Measurements from ENCODE around the gene PFKFB3.
"Not testable (repeated sequence)": the region's sequence is repeated elsewhere in the genome, so short reads cannot be mapped to it uniquely, and the experiment has no call there.

Gene PFKFB3

DNA sequence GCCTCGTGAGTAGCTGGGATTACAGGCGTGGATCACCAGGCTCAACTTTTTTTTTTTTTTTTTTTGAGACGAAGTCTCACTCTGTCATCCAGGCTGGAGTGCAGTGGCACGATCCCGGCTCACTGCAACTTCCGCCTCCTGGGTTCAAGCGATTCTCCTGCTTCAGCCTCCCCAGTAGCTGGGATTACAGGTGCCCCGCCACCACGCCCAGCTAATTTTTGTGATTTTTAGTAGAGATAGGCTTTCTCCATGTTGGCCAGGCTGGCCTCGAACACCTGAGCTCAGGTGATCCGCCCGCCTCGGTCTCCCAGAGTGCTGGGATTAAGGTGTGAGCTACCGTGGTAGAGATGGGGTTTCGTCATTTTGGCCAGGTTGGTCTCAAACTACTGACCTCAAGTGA is 36.8 kb upstream of the PFKFB3 start:
- not testable (repeated sequence) for H2AFZ ChIP-seq (ENCODE audit: low read length, unreplicated experiment); H3K36me3 ChIP-seq (ENCODE audit: insufficient read depth, low read length); H3K27ac ChIP-seq (ENCODE audit: low read depth, low read length); H3K4me3 ChIP-seq (ENCODE audit: low read depth, low read length); H3K27me3 ChIP-seq (ENCODE audit: insufficient read depth, low read length)
- H3K79me2 ChIP-seq (ENCODE audit: control insufficient read depth, insufficient read depth, low read length, unreplicated experiment): peaks cover 51% of the 10 kb centered on the region
- peaks cover 23% of the 10 kb centered on the region for H3K4me1 ChIP-seq (ENCODE audit: control insufficient read depth, insufficient read depth, low read length, unreplicated experiment)

DNA sequence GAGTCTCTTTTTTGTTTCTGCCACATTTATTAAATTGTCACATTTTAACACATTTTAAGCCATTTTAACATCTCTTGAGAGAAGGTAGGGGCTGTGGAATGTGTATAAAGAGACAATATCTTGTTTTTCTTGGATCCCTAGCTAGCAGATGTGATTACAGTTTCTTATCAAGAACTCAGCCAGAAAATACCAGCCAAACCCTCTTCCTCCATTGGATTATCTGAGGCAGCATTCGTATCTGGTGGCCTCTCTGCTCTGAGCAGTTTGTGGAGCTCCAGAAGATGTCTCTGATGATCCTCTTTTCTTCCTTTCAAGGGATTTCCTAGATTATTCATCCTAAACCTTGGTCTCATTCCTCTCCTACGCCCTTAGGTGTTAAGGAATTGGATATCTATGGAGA is 35.3 kb upstream of the PFKFB3 start:
- Histone ChIP-seq H3K4me3 (ENCODE audit: low read depth, low read length) (no peak overlapping the region), H2AFZ (ENCODE audit: low read length, unreplicated experiment) (no peak overlapping the region), H3K36me3 (ENCODE audit: insufficient read depth, low read length) (no peaks in the 10 kb centered on the region), H3K27me3 (ENCODE audit: insufficient read depth, low read length) (no peaks in the 10 kb centered on the region), H3K79me2 (ENCODE audit: control insufficient read depth, insufficient read depth, low read length, unreplicated experiment) (peaks cover 51% of the 10 kb centered on the region), H3K4me1 (ENCODE audit: control insufficient read depth, insufficient read depth, low read length, unreplicated experiment) (peaks cover 34% of the 10 kb centered on the region), H3K27ac (ENCODE audit: low read depth, low read length) (no peak overlapping the region)

- peaks cover 33% of the 10 kb centered on the region for H3K4me1 ChIP-seq (ENCODE audit: control insufficient read depth, insufficient read depth, low read length, unreplicated experiment)
- no peaks in the 10 kb centered on the region for H3K36me3 ChIP-seq (ENCODE audit: insufficient read depth, low read length)
- no peaks in the 10 kb centered on the region for H3K27me3 ChIP-seq (ENCODE audit: insufficient read depth, low read length)
- no peak overlapping the region for H2AFZ ChIP-seq (ENCODE audit: low read length, unreplicated experiment)
- no peak overlapping the region for H3K4me3 ChIP-seq (ENCODE audit: low read depth, low read length)
- H3K27ac ChIP-seq (ENCODE audit: low read depth, low read length): no peak overlapping the region
- peaks cover 56% of the 10 kb centered on the region for H3K79me2 ChIP-seq (ENCODE audit: control insufficient read depth, insufficient read depth, low read length, unreplicated experiment)
These were observed 34.6 kb upstream of the PFKFB3 start for GRCh38 chr10:6168084-6168483.

GRCh38 chr10:6170638-6171037 is 32.1 kb upstream of the PFKFB3 start:
- H3K79me2 ChIP-seq (ENCODE audit: control insufficient read depth, insufficient read depth, low read length, unreplicated experiment): peaks cover 56% of the 10 kb centered on the region
- no peak overlapping the region for H2AFZ ChIP-seq (ENCODE audit: low read length, unreplicated experiment)
- H3K27ac ChIP-seq (ENCODE audit: low read depth, low read length): peak overlapping the region; percentile 47; the same call in 1 of the 2 replicates
- H3K36me3 ChIP-seq (ENCODE audit: insufficient read depth, low read length): no peaks in the 10 kb centered on the region
- peaks cover 27% of the 10 kb centered on the region for H3K4me1 ChIP-seq (ENCODE audit: control insufficient read depth, insufficient read depth, low read length, unreplicated experiment)
- H3K4me3 ChIP-seq (ENCODE audit: low read depth, low read length): no peak overlapping the region
- no peaks in the 10 kb centered on the region for H3K27me3 ChIP-seq (ENCODE audit: insufficient read depth, low read length)

- Histone ChIP-seq H3K27ac (ENCODE audit: low read depth, low read length) (peak overlapping the region; percentile 85), H2AFZ (ENCODE audit: low read length, unreplicated experiment) (no peak overlapping the region), H3K79me2 (ENCODE audit: control insufficient read depth, insufficient read depth, low read length, unreplicated experiment) (peaks cover 49% of the 10 kb centered on the region), H3K27me3 (ENCODE audit: insufficient read depth, low read length) (no peaks in the 10 kb centered on the region), H3K36me3 (ENCODE audit: insufficient read depth, low read length) (no peaks in the 10 kb centered on the region), H3K4me3 (ENCODE audit: low read depth, low read length) (no peak overlapping the region; the same call in 1 of the 2 replicates), H3K4me1 (ENCODE audit: control insufficient read depth, insufficient read depth, low read length, unreplicated experiment) (peaks cover 40% of the 10 kb centered on the region)
These were observed 30.6 kb upstream of the PFKFB3 start for GRCh38 chr10:6171881-6172695.

GRCh38 chr10:6173203-6173602 is 29.5 kb upstream of the PFKFB3 start:
- Histone ChIP-seq H3K4me1 (ENCODE audit: control insufficient read depth, insufficient read depth, low read length, unreplicated experiment) (peaks cover 40% of the 10 kb centered on the region), H3K27ac (ENCODE audit: low read depth, low read length) (no peak overlapping the region; the same call in 1 of the 2 replicates), H2AFZ (ENCODE audit: low read length, unreplicated experiment) (no peak overlapping the region), H3K4me3 (ENCODE audit: low read depth, low read length) (no peak overlapping the region), H3K79me2 (ENCODE audit: control insufficient read depth, insufficient read depth, low read length, unreplicated experiment) (peaks cover 45% of the 10 kb centered on the region), H3K36me3 (ENCODE audit: insufficient read depth, low read length) (no peaks in the 10 kb centered on the region), H3K27me3 (ENCODE audit: insufficient read depth, low read length) (no peaks in the 10 kb centered on the region)

DNA sequence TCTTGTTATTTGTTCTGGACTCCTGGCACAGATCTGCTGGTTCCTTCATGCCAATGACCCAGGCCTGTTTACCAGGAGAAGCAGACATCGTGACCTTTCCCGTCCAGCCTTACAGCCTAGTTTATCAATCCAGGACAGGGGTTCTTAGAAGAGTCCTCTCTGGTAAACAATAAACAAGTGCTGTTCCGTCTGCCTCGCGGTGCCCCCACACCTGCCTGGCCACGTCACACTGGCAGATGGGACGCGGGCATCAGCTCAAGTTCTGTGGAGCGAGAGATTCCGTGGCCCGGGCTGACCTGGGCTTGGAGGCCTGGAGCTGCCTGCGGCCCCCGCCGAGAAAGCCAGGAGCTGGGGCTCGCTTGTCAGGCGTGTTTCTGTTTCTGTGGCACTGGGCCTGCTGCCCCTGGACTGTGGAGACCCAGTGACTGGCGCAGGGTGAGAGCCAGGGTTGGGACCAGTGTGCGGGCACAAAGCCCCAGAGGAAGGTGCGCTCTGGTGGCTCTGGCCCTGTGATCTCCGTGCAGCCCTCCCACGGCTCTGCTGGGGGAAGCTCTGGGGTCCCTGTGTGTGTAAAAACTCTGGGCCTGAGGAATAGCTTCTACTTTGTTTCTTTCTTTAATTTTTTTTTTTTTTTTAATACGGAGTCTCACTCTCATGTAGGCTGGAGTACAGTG is 28.4 kb upstream of the PFKFB3 start:
- Histone ChIP-seq H3K27ac (ENCODE audit: low read depth, low read length) (no peak overlapping the region), H3K4me3 (ENCODE audit: low read depth, low read length) (no peak overlapping the region), H3K79me2 (ENCODE audit: control insufficient read depth, insufficient read depth, low read length, unreplicated experiment) (peaks cover 38% of the 10 kb centered on the region), H3K27me3 (ENCODE audit: insufficient read depth, low read length) (no peaks in the 10 kb centered on the region), H3K4me1 (ENCODE audit: control insufficient read depth, insufficient read depth, low read length, unreplicated experiment) (peaks cover 40% of the 10 kb centered on the region), H2AFZ (ENCODE audit: low read length, unreplicated experiment) (no peak overlapping the region), H3K36me3 (ENCODE audit: insufficient read depth, low read length) (no peaks in the 10 kb centered on the region)

GRCh38 chr10:6175329-6176055 is 27.2 kb upstream of the PFKFB3 start:
- Histone ChIP-seq H3K4me3 (ENCODE audit: low read depth, low read length) (no peak overlapping the region), H2AFZ (ENCODE audit: low read length, unreplicated experiment) (no peak overlapping the region), H3K27me3 (ENCODE audit: insufficient read depth, low read length) (no peaks in the 10 kb centered on the region), H3K36me3 (ENCODE audit: insufficient read depth, low read length) (no peaks in the 10 kb centered on the region), H3K4me1 (ENCODE audit: control insufficient read depth, insufficient read depth, low read length, unreplicated experiment) (peaks cover 31% of the 10 kb centered on the region), H3K27ac (ENCODE audit: low read depth, low read length) (no peak overlapping the region), H3K79me2 (ENCODE audit: control insufficient read depth, insufficient read depth, low read length, unreplicated experiment) (peaks cover 31% of the 10 kb centered on the region)

DNA sequence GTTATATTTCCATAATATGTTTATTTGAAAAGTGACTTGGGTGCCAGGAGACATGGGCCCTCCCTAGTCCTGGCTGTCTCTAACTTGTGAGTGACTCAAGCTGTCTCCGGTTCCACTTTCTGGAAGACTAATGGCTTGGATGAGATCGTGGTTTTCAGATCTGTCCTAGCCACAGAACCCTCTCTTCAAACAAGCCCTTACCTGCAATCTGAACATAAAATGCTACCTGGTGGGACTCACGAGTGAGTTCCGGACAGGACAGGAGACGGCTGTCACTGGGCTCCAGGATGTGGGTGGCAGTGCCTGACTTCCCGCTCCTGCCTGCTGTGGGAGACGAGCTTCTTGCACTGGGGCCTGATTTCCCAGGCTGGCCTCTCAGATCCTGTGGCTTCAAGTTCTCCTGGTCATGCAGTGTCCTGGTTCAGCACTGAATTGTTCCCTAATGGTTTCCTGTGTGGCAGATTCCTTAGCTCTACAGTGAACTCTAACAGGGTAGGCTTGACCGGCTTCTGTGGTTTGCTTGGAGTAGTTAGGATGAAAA is 26.0 kb upstream of the PFKFB3 start:
- Histone ChIP-seq H3K36me3 (ENCODE audit: insufficient read depth, low read length) (no peaks in the 10 kb centered on the region), H3K4me1 (ENCODE audit: control insufficient read depth, insufficient read depth, low read length, unreplicated experiment) (peaks cover 22% of the 10 kb centered on the region), H3K27ac (ENCODE audit: low read depth, low read length) (peak overlapping the region; percentile 33; the same call in 1 of the 2 replicates), H3K4me3 (ENCODE audit: low read depth, low read length) (no peak overlapping the region), H3K27me3 (ENCODE audit: insufficient read depth, low read length) (no peaks in the 10 kb centered on the region), H3K79me2 (ENCODE audit: control insufficient read depth, insufficient read depth, low read length, unreplicated experiment) (peaks cover 31% of the 10 kb centered on the region), H2AFZ (ENCODE audit: low read length, unreplicated experiment) (no peak overlapping the region)

GRCh38 chr10:6177880-6178281 is 24.9 kb upstream of the PFKFB3 start:
- Histone ChIP-seq H3K36me3 (ENCODE audit: insufficient read depth, low read length) (no peaks in the 10 kb centered on the region), H3K27me3 (ENCODE audit: insufficient read depth, low read length) (no peaks in the 10 kb centered on the region), H2AFZ (ENCODE audit: low read length, unreplicated experiment) (no peak overlapping the region), H3K4me3 (ENCODE audit: low read depth, low read length) (no peak overlapping the region), H3K27ac (ENCODE audit: low read depth, low read length) (no peak overlapping the region), H3K4me1 (ENCODE audit: control insufficient read depth, insufficient read depth, low read length, unreplicated experiment) (peaks cover 13% of the 10 kb centered on the region), H3K79me2 (ENCODE audit: control insufficient read depth, insufficient read depth, low read length, unreplicated experiment) (peaks cover 28% of the 10 kb centered on the region)
